GM19043 (cell line): Measurements from ENCODE around the gene SORL1-AS1.

Experiments used
- ATAC-seq: cut with Tn5 transposase; IDR thresholded peaks from one replicate; pipeline ENCODE4 v1.9.1; 2021; ENCODE audit warnings: low read depth; ENCODE audit not compliant: unreplicated experiment

The SORL1-AS1 gene

DNA sequence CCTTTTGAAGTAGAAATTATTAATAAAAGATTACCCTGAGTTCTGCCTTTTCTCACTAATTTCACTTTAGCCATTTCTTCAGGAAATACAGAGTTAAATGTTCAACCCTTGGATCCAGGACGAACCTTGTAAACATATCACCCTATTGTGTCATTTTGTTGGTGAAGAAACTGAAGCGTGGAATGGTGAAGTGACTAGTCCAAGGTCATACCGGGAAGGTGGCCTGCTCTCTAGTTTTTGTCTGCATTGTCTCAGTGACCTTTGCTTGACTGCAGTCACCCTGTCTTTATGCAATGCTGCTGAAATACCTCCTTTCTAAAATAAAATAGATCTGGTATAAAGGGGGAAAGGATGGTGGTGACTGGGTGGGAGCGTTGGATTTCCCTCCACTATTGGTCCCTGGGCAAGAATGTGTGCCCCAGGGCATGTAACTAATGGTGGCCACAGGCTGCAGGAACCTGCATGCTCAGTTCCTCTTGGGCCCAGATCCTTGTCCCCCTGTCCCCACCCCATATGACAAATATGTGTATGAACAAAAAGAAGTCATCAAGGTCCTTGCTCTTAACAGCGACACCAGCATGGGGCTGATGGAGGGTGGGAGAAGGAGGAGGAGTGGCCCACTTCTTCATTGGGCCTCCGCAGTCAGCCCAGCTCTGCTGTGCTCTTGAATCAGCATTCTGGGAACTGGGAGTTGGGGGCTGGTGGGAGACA is 977 bp upstream of the SORL1-AS1 start:
- ATAC-seq: no peak

DNA sequence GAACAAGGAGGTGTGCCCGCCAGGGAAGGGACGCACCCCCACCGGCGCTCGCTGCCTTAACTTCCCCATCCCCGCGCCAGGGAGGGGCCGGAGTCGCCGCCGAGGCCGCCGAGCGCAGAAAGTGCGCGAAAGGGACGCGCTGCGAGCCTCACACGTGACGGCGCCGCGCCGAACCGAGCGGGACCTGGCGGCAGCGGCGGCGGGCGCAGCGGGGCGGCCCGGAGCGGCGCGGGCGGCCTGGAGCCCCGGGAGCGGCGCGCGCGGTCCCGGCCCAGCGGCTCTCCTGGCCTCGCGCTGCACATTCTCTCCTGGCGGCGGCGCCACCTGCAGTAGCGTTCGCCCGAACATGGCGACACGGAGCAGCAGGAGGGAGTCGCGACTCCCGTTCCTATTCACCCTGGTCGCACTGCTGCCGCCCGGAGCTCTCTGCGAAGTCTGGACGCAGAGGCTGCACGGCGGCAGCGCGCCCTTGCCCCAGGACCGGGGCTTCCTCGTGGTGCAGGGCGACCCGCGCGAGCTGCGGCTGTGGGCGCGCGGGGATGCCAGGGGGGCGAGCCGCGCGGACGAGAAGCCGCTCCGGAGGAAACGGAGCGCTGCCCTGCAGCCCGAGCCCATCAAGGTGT is 670 bp downstream of the SORL1-AS1 start, which contains the start of gene SORL1:
SORL1 (plus strand) TSS at position 329 of the 623 bp plus-strand sequence; CDS start at position 347, 18 bp downstream.
- ATAC-seq: no peak

DNA sequence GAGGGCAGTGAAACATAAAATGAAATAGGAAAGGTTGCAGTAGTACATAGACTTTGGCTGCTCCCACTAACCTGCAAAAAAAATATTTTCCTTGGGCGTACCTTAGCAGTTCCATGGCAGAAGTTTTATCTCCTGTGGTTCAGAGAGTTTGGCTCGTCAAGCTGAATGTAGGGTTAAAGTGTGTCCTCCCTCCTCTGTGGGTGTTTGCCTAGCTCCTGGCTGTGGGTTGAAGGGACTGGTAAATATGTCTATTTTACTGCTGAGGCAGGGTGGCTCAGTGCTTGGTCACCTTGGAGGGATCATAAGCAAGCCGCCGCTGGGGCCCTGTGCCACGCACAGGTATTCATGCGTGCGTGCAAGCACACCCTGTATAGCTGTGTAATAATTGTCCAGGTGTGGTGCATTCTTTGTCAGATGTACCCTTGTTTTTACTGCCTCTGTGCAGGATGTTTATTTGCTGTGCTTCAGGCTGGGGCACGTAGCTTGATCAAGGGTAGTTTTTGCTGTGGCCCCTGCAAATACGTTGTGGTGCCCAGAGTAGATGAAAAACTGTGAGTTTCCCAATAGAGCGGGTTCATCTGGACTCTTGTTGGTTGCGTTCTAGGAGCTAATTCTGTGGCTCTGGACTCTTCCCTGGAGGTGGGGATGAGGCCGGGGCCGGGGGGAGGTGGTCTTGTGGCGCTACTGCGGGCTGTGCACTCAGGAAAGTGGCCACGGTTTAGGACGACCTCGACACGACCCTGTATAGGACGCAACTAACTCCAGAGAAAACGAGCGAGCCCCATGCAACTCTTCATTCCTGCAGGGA is 1.4 kb downstream of the SORL1-AS1 start:
- no peak for ATAC-seq

DNA sequence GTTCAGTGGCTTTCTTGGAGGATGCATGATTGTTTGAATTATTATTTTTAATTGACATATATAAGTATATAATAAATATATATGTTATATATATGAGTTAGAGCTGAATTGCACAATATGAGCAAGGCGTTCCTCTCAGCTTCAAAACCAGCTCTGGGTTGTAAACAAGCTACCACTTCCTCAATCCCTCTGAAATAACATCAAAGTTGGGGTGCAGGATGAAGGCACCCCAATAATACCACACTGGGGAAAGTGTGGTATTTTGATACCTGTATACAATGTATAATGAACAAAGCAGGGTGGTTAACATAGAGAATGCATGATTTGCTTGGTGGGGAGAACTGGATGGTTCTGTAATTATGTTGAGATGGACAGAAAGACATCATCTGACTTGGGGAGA is 2.4 kb downstream of the SORL1-AS1 start:
- ATAC-seq: no peak

DNA sequence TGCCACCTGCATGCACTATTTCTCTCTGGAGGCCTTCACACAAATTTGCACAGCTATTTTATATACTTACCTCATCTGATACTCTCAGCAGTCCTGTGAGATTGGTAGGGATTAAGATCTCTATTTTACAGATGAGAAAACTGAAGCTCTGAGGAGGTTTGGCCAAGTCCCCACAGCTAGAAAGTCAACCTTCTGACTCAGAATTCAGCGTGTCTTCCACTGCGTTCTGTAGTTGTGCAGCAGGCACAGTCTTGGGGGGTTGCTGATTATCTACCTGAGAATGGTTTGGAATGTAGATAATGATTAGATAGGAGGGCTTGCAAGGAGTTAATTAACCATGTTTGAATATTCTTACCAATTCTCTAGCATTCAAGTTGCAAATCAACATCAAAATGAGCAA is 3.1 kb downstream of the SORL1-AS1 start:
- no peak for ATAC-seq

DNA sequence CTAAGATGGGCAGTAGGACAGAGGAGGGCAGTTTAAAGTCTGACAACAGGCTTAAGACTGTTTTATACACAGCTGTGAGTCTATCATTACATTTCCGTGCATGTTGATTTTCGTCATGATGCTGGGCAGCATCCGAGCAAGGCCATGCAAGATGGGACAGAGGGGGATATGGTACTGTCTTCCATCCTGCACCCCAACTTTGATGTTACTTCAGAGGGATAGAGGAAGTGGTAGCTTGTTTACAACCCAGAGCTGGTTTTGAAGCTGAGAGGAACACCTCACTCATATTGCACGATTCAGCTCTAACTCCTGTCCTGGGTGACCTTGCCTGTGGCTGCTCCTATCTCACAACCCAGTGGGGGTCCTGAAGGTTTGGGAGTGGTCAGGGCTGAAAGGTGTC is 3.6 kb downstream of the SORL1-AS1 start:
- ATAC-seq: no peak

DNA sequence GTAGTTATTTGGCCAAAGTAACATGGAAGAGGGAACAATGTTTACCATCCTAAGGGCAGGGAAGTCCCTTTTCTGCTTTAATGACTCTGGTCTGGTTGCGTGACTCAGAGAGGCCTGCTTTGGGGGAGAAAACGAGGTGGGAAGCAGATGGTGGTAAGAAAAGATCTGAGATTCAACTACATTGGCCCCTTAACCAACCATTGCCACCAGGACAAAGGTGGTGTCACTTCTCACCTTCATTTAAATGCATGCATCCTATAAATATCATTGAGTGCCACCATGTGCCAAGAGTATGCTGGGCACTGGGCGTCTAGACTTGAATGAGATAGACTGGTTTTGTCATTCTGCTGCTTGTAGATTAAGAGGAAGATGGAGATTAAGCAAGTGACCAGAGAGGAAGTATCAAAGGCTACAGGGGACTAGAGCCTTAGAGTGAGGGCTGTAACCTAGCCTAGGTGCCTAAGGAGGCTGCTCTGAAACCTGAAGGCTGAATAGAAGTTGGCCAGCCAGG is 4.3 kb downstream of the SORL1-AS1 start:
- no peak for ATAC-seq

DNA sequence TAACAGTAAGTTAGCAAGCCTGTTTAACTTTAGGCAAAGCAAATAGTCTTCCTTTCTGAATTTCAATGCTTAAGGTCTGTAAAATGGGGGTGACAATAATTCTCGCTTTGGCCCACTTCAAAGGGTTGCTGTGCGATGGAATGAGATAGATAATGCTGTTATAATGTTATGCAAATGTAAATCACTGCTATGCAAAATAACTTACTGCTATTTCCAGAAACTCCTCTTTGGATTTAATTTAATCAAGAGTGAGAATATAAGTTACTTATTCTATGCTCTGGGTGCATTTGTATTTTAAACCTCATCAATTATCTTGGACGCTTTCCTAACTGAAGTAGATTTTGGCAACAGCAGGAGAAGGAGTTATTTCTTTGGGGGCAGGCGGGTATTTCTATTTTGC is 4.8 kb downstream of the SORL1-AS1 start:
- ATAC-seq: no peak

DNA sequence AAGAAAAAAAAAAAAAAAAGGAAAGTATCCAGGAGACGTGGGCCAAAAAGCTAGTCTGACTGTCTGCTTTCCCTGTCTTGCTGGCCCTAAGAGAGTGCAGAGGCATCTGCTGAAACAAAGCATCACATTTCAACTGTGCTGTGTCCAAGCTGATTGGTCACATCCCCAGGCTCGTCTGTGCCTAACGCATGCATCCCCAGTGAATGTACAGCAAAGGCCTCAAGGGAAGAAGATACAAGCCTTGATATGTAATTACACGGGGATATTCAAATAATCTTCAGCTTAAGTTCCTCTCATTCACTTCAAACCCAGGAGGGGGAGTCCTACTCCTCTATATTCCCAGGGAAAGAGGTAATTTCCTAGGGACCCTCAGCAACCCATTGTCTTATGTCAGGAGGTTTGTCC is 6.0 kb downstream of the SORL1-AS1 start:
- no peak for ATAC-seq

DNA sequence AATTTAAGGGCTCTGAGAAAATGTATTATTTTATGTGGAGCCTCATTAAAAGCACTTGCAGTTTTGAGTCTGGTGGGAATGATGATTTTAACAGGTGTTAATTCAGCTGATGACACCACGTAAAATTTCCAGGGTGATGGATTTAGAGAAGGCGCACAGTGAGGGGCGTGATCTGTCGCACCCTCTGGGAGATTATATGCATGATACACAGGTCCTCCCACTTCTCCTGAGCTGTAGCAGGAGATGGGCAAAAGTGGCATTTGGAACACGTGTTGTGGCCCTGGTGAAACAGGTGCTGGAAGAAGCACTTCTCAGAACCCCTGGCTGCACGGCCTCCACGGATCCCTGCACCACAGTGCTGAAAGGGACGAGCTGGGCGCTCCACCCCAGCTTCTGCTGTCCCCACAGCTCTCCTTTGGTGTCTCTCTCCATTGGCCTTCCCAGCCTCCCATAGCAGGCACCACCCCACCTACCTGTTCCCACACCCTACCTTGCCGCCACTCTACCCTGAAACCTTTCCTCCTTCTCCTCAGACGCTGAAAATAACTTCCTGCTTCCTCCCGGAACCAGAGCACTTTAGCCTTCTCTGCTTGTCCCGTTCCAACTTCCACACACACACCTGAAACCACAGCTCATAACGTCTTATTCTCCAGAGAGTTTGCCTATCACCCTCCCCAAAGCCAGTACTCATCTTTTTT is 7.5 kb downstream of the SORL1-AS1 start:
- ATAC-seq: no peak

DNA sequence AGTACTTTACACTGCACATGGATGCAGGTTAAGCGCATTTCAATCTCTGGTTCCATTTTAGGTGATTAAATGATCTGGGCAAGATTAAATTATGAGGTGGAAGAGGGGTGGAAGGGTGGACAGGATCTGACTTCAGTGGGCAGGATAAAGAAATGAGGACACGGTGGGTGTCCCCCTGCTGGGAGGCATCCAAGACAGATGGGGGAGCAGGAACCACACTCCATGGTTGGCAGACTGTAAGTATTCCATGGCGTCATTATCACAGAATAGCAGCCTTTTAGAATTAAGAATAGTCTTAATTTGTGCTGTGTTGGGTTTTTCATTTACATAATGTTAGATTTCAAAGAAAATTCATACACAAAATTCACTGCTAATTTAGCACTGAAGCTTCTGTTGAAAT is 8.2 kb downstream of the SORL1-AS1 start:
- no peak for ATAC-seq

DNA sequence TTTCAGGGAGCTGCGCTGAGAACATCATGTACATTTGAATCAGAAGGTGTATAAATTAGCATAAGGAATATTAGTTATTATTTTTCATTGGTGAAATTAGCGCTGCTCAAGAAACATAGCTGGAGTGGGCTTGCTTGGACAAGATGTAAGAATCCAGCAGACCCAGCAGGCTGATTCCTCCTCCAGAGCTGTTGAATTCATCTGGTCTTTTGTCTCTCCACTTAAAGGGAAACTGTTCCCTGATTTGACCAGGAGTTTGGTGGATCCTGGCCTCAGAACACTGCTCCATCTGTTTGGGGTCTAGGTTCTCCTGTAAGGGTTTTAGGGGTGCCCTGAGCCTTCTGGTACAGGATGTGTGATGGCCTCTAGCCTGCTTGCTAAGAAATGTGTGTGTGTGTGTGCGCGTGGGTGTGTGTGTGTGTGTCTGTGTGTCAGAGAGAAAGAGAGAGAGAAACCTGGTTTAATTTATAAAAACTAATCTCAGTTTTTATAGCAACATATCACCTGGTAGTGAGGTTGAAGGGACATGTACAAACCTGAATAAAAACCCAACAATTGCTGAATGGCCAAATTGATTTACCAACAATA is 9.0 kb downstream of the SORL1-AS1 start:
- no peak for ATAC-seq

DNA sequence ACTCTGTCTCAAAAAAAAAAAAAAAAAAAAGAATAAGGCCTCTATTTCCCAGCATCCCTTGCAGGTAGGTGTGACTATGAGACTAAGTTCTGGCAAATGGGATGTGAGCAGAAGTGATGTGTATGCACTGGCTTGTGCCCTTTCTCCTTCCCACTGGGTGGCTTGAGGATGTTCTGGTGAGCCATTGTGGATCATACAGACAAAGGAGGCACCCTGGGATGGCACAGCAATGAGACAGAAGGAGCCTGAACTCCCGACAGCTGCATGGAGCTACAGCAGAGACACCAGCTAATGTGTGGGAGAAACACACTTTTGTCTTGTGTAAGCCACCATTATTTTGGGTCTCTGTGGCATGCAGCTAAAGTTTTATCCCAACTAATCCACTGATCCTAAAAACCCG is 11.2 kb downstream of the SORL1-AS1 start:
- ATAC-seq: no peak

DNA sequence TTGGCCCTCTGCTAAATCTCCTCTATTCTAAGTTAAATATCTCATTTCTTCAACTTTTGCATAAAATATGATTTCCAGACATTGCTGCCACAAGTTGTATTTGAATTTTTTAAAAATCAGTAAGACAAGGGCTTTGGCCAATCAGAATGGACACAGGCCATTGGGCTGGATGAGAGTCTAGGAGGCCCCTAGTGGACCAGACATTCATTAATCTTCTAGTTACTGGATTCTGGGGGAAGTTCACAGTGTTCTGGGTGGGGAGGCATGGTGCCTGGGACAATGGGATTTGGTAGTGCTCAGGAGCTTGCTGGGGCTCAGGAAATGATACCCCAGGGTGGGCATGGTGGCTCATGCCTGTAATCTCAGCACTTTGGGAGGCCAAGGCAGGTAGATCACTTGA is 13.0 kb downstream of the SORL1-AS1 start:
- ATAC-seq: no peak

DNA sequence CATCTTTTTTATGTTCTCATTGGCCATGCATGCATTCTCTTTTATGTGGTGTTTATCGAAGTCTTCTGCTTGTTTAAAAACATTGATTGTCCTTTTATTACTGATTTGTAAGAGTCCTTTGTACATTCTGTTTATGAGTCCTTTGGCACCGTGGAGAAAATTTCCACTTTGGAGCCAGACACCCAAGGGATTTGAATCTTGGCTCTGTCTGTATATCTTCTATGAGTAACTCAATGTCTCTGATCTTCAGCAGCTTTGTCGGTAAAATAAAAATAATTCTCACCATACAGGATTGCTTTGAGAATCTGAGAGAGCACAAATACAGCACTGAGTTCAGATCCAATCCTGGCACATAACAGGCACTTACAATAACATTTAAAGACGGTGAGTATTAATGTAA is 13.4 kb downstream of the SORL1-AS1 start:
- ATAC-seq: no peak

DNA sequence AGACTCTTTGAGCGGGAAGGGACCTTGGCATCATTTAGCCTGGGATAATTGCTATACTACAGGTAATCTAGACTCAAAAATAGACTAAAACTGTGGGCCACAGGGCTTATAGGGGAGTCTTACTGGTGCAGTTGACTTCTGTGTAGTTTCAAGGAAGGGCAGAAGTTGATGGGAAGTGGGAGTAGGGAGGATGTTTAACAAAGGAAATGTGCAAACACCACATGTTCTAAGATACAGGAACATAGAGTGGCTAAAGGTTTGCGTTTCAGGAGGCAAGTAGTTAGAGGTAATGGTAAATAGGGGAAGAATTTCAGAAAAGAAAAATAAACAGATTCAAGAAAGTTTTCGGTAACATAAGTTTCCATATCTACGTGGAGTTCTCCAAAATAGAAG is 15.1 kb downstream of the SORL1-AS1 start:
- ATAC-seq: no peak

DNA sequence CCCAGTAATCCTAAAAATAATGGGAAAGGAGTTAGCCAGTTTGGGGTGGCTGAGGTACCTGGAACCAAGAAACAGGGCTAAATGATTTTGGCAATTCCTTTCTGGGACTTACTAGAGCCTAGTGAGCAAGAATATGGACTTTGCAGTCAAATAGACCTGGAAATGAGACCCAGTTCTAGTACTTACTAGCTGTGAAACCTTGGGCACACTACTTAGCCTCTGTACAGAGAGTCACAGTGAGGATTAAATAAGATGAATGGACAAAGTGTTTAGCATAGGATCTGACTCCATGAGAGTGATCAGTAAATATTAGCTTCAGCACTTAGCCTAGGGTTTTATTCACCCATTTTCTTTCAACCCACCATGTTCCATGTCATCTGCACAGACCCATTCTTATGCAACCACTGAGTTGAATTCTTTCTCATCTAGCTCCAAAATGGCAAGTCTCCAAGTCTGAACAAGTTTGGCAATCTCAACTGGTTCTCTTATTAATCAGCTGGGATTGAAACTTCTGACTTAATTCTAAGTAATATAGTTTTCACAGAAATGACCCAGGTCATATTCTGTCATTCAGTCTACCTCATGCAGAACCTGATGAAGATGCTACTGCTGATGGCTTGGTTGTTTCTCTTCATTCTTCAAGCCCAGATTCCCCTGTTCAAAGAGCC is 15.6 kb downstream of the SORL1-AS1 start:
- no peak for ATAC-seq

DNA sequence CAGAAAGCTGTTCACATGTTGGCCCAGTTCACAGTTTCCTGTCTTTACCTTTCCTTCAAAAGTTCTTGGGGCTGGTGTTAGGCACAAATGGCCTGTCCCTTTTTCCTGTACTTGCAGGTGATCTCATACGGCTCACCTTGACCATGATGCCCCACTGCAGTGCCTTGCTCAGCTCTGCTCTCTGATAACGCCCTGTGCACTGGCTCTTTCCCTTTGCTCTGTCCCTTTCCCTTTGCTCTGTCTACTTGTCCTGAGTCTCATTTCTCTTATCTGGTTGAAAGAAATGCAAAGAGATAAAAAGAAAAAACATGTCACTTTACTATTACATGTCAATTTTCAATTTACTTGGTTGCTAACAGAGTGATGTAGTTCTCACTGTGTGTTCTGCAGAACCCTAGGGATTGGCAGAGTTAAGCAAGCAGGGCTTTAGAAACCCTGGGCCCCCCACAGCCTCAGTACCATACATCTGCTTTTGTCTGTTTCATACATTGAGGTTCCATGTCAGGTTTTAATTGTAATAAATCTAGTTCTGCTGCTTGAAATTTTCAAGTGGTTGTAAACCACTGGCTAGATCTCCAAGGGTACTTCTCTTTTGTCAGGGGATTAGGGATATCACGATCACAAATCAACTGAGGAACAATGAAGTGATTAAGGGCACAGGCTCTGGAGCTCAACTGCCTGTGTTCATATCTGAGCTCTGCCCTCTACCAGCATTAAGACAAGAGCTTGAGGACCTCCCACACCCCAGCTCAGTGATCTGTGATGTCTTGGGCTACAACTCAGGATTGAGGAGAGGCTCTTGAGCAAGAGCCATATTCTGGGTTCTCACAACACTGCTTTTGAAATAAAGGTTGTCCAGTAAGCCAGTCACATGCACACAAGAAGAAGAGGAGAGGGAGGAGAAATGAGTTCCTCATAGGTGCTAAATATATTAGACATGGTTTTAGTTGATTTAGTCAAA is 16.9 kb downstream of the SORL1-AS1 start:
- no peak for ATAC-seq

DNA sequence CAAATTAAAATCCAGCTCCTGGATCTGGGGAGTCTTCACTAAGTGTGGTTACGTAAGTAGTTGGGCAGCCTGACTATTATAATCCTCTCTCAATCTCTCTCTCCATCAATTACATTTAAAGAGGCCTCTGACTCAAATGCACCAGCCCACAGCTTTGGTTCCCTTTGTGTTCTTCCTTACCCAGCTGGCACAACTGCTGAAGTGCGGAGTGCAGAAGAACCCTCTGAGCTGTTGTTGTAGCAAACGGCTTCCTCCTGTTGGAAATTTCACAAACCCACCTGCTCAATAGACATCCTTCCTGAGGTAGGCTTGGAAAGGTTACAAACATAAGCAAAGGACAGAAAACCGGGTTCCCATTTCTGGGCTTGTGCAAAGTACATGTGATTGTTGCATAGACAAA is 17.6 kb downstream of the SORL1-AS1 start:
- ATAC-seq: no peak
